NOMO-1 (cell line): Measurements from ENCODE around the gene DLEC1.
"Not testable (repeated sequence)": the region's sequence is repeated elsewhere in the genome, so short reads cannot be mapped to it uniquely, and the experiment has no call there.

ENCODE experiments used
- DNase-seq, 2 experiments: peaks; one replicate each; lab custom pipeline; 2025; ENCODE audit not compliant: unreplicated experiment in 2 of 2; lab: John Stamatoyannopoulos, UW

Gene DLEC1

DNA sequence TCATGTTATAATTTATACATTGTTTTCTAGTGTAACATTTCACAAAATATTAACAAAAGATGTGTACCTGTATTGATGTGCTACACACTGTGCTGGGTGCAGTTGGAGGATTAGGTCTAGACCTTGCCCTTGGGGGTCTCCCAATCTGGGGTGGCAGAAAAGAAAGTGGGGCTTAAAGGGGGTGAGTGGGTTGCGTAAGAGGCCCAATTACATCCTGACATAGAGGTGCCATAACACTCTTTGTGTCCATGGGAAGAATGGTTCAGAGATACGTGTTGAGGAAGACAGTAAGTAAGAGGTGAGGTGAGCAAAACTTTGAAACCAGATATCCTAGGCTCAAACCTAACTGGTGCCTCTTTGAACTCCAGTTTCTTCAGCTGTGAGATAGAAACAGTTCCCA, 31.0 kb downstream of the DLEC1 start:
- no peak for DNase-seq

DNA sequence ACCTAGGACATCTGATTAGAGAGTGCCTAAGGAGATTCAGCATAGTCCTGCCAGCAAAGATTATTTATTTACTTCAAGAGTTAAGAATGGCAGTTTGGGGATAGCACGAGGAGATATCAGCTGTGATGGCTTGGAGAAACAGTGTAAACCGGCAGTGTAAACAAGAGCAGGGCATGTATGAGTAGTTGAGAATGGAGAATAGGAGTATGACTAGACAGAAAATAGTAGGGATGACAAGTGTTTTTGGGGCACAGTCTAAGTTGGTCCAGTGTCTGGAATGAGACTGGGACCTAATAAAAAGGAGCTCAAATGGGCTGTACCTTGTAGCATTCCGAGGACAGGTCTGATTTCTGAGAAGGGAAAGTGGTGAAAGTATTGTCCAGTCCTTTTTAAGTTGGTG, 38.1 kb downstream of the DLEC1 start:
- not testable (repeated sequence) for DNase-seq

DNA sequence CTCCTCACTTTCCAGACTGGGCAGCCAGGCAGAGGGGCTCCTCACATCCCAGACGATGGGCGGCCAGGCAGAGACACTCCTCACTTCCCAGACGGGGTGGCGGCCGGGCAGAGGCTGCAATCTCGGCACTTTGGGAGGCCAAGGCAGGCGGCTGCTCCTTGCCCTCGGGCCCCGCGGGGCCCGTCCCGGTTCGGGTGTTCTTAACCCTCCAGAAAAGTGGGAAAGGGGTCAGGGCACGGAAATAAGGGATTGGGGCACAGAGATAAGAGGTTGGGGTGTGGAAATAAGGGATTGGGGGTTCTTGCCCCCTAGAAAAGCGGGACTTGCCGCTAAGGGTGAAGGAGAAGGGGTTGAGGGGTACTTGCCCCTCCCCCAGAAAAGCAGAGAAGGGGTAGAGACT, 43.3 kb downstream of the DLEC1 start:
- not testable (repeated sequence) for DNase-seq

DNA sequence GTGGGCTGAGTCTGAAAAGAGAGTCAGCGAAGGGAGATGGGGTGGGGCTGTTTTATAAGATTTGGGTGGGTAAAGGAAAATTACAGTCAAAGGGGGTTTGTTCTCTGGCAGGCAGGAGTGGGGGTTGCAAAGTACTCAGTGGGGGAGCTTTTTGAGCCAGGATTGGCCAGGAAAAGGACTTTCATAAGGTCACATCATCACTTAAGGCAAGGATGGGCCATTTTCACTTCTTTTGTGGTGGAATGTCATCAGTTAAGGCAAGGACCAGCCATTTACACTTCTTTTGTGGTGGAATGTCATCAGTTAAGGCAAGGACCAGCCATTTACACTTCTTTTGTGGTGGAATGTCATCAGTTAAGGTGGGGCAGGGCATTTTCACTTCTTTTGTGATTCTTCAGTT, 44.2 kb downstream of the DLEC1 start:
- not testable (repeated sequence) for DNase-seq

DNA sequence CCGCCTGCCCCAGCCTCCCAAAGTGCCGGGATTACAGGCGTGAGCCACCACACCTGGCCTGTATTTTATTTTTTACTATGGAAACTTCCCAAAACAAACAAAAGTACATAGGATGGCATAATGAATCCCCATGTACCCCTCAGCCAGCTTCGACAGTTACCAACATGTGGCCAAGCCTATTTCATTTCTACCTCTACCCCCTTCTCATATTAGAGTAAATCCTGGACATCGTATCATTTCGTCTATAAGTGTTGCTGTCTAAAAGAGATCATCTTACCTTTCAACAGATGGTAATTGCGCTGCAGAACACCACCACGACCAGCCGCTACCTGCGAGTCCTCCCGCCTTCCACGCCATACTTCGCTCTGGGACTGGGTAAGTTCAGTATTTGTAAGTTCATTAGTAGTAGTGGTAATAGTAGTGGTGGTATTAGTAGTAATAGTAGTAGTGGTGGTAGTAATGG, 44.9 kb downstream of the DLEC1 start:
- no peak for DNase-seq

DNA sequence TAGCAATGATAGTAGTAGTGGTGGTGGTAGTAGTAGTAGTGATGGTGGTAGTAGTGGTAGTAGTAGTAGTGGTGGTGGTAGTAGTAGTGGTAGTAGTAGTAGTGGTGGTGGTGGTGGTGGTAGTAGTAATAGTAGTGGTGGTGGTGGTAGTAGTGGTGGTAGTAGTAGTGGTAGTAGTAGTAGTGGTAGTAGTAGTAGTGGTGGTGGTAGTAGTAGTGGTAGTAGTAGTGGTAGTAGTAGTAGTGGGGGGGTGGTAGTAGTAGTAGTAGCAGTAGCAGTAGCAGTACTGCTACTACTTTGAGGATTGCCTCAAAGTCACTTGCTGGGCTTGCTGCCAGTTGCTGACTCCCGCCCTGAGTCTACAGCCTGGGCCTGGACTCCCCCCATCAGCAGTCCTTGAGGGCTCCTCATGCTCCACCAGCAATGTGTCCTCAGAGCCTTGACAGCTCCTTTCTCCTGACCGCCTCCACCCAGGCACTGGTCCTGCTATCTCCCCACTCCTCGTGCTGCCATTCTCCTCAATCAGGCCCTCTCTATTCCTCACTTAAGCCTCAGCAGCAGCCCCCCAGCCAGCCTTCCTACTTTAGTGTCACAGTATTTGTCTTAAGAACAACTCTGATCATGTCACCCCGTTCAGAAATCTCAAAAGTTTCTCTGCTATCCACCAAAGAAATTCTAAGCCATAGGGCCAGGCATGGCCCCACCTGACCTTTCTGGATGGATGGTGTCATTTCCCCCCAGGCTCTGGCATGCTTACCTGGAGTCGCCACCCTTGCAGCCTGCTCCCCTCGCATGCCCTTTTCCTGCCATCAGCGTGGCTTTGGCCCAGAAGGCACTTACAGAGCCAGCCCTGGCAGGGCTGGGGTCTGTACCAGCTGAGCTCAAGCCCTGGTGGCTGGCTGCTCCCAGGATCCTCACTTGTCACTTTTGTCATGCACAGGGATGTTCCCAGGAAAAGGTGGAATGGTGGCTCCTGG, 45.6 kb downstream of the DLEC1 start:
- no peak for DNase-seq

DNA sequence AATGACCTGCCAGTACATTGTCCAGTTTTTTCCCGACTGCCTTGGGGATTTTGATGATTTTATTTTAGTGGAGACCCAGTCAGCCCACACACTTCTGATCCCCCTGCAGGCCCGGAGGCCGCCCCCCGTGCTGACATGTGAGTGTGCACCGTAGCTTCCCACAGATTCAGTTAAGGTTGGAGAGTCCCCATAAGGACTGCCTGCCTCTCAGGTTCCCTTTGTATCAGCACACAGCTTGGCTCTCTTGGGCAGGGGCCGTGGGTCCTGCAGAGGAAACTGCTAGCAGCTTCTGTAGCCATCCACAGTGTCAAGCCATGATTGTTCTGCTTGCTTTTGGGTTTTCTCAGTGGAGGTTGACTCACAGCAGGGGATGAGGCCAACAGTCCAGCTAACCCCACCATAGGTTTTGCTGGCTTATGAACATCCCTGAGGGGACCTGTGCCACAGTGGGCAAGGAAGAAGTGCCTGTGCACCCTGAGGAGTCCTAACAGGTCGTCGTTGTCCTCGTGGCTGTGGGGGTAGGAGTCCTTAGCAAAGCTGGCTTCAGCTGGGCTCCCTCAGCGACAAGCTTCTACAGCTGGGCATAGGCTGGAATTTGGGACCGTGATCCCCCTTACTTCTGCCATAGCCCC, 46.4 kb downstream of the DLEC1 start:
- DNase-seq = no peak

DNA sequence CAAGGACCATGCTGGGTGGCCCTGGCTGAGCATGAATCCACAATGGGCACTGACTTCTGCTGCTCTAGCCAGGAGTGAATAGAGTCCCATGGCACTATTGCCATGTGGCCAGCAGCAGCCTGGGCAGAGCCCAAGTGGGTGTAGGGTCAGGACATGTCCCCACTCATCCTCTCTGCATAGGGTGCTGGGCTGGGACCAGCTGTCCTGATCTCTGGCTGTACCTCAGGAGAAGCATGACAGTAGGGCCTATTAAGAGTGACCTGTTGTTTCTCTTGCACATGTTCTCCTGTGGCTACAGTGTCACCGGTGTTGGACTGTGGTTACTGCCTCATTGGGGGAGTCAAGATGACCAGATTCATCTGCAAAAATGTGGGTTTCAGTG, 46.9 kb downstream of the DLEC1 start:
- DNase-seq = no peak

DNA sequence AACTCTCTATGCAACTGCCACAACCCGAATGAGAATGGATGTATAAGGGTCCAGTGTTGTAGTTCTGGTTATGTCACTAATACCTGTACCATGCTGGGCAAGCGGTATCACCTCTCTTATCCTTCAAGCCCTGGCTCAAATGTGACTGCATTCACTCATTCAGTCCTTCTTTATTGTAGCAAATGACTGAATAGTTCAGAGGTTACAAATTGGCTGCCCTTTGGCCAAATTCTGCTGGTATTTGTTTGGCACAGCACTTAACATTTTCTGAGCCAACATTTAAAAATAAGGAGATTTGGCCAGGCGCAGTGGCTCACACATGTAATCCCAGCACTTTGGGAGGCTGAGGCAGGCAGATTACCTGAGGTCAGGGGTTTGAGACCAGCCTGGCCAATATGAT, 47.5 kb downstream of the DLEC1 start:
- DNase-seq = no peak

DNA sequence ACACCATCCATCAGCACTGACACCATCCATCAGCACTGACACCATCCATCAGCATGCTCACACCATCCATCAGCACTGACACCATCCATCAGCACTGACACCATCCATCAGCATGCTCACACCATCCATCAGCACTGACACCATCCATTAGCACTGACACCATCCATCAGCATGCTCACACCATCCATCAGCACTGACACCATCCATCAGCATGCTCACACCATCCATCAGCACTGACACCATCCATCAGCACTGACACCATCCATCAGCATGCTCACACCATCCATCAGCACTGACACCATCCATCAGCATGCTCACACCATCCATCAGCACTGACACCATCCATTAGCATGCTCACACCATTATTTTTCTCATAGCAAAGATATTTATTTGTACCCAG, 48.3 kb downstream of the DLEC1 start:
- DNase-seq = not testable (repeated sequence)

DNA sequence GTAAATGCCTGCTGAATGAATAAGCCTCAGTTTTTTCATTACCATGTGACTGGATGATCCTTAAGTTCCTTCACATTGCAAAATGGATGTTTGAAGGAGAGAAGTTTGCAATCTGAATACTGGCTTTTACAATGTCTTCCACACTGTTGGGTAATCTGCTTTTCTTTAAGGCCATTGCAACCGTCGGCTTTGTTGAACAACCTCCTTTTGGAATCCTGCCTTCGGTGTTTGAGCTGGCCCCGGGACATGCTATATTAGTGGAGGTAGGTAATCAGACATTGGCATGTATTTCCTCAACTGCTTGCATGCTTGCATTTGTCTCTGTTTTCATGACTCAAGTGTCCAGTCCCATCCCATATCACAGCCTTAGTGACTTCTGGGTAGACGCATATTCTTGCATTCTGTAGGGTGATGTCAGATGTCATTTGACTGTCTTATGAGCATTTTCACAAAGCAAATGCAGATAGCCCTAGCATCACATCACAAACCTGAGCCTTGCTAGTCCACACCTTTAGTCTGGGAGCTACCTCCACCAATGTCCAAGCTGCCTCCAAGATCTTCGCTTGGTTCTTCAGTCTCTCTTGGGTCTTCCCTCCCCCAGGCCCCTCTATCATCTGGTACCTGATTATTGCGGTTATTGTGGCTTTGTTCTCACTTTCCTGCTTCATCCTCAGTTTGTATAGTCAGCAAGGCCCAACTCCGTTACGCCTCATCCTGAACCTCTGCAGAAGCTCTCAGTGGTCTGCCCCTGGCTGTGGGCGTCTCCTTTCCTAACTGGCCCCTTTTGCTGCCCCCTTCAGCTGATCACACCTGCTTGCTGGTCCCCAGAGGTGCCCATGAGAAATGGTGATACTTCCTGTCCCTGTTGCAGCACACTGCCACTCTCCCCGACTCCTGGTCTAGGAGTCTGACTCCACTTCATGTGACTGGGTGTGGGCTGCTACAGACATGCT, 49.4 kb downstream of the DLEC1 start:
- no peak for DNase-seq

DNA sequence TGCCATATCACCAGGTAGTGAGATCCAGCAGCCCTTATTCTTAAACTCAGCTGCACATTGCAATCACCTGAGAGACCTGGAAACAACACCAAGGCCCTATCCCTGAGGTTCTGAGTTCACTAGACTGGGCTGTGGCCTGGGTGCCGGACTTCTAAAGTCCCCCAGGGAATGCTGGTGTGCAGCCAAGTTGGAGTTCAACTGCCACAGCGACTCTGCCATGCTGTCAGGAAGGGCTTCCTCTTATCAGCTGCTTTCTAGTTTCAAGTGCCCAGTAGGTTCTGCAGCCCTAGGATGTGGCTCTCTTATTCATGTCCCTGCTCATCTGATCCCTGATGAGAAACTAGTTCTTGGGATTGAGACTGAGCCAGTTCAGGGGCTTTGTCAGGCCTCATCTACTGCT, 50.2 kb downstream of the DLEC1 start:
- no peak for DNase-seq

DNA sequence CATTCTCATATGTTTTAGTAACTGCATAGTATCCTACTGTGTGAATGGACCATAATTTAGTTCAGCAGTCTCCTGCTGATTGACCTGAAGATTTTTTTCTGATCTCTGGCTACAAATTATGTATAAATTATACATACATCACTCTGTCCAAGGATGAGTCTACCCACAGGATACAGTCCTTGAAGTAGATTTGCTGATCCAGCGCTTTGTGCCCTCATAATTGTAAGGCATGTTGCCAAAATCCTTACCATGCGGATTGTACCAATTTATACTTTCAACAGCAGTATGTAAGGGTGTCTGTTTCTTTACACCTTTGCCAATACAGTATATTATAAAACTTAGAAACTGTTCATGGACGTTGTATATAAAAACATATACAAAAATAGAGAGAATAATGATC, 51.4 kb downstream of the DLEC1 start:
- DNase-seq = no peak

DNA sequence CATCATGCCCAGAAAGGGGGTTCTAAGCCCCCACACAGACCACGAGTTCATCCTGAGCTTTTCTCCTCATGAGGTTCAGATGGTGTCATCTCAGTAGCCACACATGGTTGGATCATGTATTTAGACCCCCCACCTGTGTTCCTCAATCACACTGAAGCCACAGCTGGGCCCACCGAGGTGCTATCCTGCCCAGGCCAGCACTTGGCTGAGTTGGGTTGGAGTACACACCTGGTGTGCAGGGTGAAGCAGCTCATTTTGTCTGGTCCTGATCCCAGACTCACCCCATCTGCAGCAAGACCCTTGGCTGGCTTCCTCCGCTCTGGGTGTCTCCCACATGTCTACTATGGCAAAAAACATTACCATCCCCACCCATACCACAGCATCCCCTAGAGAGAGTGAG, 56.0 kb downstream of the DLEC1 start:
- DNase-seq = no peak

DNA sequence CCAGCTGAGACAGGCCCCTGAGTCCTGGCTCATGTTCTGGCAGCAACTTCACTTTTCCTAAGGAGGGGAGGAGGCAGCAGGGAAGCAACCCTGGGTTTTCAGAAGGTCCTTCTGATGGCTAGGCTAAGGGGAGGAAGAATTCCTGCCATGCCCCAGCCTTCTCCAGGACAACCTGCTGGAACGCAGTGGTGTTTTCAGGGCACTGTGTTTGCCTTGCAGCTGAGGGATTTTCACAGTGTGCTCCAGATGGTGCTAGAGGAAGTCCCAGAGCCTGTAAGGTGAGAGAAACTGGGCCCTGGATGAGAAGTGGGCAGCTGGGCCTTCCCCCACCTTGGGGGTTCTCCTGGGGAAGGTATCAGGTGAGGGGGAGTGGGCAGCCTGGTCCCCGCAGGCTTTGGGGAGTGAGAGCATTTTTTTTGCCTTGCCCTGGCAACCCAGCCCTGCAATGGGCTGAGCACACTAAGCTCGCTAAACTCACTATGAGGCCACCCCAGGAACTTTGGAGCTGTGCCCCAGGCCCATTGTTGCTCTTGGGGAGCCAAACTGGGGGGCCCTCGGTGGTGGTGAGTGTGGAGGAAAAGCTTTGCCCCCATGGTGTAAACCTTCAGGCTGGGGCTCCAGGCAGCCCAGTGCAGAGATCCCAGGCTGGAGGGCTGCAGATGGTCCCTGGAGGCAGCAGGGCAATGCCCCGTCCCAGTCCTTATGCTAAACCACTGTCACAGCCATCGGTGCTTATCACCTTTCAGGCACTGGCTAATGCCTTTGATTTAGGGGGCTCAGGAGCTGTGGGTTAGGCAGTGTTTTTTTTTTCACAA, 56.9 kb downstream of the DLEC1 start:
- no peak for DNase-seq

DNA sequence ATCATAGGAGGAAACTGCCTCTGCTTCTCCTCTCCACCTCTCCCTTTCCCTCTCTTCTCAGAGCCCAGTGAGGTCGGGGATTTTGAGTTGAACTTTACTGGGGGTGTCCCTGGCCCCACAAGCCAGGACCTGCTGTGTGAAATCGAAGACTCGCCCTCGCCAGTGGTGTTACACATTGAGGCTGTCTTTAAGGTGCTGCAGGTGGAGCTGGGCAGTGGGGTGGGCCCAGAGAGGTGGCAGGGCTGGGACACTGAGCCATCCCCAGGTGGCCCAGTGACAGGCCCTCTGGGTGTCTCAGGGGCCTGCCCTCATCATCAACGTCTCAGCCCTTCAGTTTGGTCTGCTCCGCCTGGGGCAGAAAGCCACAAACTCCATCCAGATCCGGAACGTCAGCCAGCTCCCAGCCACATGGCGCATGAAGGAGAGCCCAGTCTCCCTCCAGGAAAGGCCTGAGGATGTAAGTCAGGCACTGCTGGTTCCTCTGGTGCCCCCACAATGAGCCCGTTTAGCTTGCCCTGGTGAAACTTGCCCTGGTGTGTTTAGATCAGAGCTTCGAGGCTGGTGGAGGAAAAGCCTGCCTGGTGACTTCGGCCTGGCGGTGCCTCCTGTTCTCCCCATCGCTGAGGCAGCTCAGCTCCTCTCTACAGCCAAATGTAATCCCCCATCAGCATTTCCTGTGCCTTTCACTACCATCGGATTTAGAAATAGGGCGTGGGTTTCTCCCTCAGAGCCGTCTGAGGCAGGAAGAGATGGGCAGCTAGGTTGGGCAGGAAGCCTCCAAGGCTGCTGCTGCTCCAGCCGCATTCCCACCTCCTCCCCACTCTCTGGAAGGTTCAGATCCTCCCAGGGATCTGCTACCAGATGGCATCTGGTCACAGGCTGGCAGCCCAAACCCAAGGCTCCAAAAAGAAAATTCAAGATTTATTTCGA, 58.7 kb downstream of the DLEC1 start:
- no peak for DNase-seq

DNA sequence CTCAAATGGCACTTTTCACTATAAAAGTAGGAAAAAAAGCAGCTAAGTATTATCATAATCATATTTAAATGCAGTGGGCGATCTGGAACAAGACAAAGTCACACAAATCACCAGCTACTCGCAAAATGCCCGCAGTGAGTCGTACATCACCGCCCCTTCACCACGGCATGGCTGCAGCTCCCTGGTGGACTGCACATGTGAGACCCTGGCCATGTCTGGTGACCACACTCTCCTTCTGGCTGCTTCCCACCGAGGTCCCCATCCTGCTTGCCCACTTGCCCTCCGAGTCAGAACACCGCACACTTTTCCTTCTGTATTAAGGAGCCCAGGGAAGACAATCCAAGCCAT, 59.3 kb downstream of the DLEC1 start:
- DNase-seq = no peak

DNA sequence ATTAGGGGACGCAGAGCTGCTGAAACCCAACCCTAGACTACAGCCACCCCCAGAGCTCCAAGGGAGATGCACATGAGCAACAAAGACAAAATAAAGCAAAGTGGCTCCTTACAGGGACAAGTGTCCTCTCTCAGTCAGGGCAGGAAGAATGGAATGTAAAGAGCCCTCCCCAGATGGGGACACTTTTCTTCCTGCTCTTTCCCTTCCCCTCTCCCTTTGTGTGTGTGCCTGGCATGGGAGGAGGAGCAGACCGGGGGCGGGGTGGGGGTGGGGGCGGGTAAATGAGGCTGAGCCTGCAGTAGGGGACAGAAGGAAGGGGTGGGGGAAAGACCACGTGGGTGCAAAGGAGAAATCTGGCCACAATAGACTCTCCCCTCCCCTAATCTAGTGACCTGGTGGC, 60.5 kb downstream of the DLEC1 start:
- no peak for DNase-seq

DNA sequence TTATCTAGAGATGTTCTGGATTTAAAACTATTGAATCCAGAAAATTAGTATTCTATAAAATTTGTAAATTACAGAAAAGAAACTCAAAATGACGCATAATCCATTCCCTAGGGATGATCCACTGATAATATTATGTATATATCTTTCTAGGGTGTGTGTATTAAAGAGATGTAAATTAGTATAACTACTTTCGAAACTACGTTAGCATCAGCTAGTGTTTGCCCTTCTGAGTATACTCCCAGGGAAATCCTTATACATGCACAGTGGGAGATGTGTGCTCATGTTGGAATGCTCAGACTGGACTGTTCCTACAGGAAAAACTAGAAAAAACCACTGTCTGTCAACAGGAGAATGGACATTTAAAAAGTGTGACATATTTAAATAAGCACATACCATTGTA, 61.5 kb downstream of the DLEC1 start:
- no peak for DNase-seq
